Endothelial cell of umbilical vein (primary cell): ENCODE measurements around the gene C6orf132. TPM values are rescaled to one million over a fixed set of nuclear protein-coding genes. Genes with fewer than 3 reads are reported as not detected.

ENCODE experiments used
- BruUV-seq: library from RNA; stranded (reverse); fragments of 400-500 nt; replicated peaks from 2 replicates; lab custom pipeline; 2021; lab: Mats Ljungman, UMichigan
- CTCF ChIA-PET: fragments of 300-600, 350-600 bp; sonication (Branson Sonifier 250); formaldehyde crosslinking; loops from one replicate; lab custom pipeline; 2021; ENCODE audit warnings: antibody characterized with exemption, inconsistent platforms; lab: Charles Lee
- POLR2A ChIA-PET: fragments of 300-600, 350-600 bp; sonication (Branson Sonifier 250); formaldehyde crosslinking; loops from one replicate; lab custom pipeline; 2021; ENCODE audit warnings: antibody characterized with exemption, inconsistent platforms; lab: Charles Lee
- DNase-seq: peaks from one replicate; pipeline ENCODE4 v3.0.0-alpha.2; 2011; ENCODE audit warnings: low read depth, low spot score
- FAIRE-seq: peaks from 2 replicates; lab custom pipeline; 2011; peaks lifted over from hg19 to GRCh38; lab: Jason Lieb, UNC
- H2AFZ ChIP-seq: 2 replicates; pipeline ENCODE4 v1.6.0; 2012; ENCODE audit warnings: low read depth, low read length, control low read depth, inconsistent platforms
- H3K27ac ChIP-seq: 2 replicates; pipeline ENCODE4 v1.5.1; 2011; ENCODE audit warnings: low read depth, mild to moderate bottlenecking, control low read depth, low read length, moderate library complexity; ENCODE audit not compliant: insufficient read depth
- H3K27me3 ChIP-seq, 2 experiments: 2 replicates each; pipeline versions ENCODE4 v1.6.0 to v1.6.1; 2011; ENCODE audit warnings: low read length in 2 of 2, mixed read lengths in 1 of 2; ENCODE audit not compliant: control insufficient read depth in 2 of 2, insufficient read depth in 2 of 2
- H3K36me3 ChIP-seq, 2 experiments: 2 replicates in 1 of 2; 3 replicates in 1 of 2; pipeline ENCODE4 v1.5.1; 2011; ENCODE audit warnings: low read length in 2 of 2, mild to moderate bottlenecking in 1 of 2, moderate library complexity in 1 of 2; ENCODE audit not compliant: control insufficient read depth in 2 of 2, insufficient read depth in 2 of 2; ENCODE audit errors: extremely low read depth in 1 of 2
- H3K4me1 ChIP-seq: 3 replicates; pipeline ENCODE4 v1.5.1; 2011; ENCODE audit warnings: mild to moderate bottlenecking, low read length; ENCODE audit not compliant: control insufficient read depth, insufficient read depth; ENCODE audit errors: extremely low read depth
- H3K4me2 ChIP-seq: 2 replicates; pipeline ENCODE4 v1.6.1; 2011; ENCODE audit warnings: low read length, control low read depth, mixed read lengths; ENCODE audit not compliant: insufficient read depth
- H3K4me3 ChIP-seq, 3 experiments: fragments of 200-600 bp in 1 of 3; sonication (generic), shearing (Covaris generic) in 1 of 3; replicated peaks in 1 of 3; 2 replicates each; pipeline ENCODE4 v1.5.1; 2011 to 2016; ENCODE audit warnings: control low read depth in 3 of 3, low read length in 3 of 3, mild to moderate bottlenecking in 2 of 3, inconsistent platforms in 1 of 3, low read depth in 1 of 3, moderate library complexity in 1 of 3; ENCODE audit not compliant: insufficient read depth in 1 of 3
- H3K79me2 ChIP-seq: 2 replicates; pipeline ENCODE4 v1.6.0; 2012; ENCODE audit warnings: low read length, inconsistent platforms; ENCODE audit not compliant: control insufficient read depth, insufficient read depth
- H3K9ac ChIP-seq: replicated peaks from 2 replicates; pipeline ENCODE3; 2011; ENCODE audit warnings: low read length, control low read depth; ENCODE audit not compliant: insufficient read depth; ENCODE audit errors: extremely low read depth
- H3K9me1 ChIP-seq: replicated peaks from 3 replicates; pipeline ENCODE4 v1.6.0; 2011; ENCODE audit warnings: mild to moderate bottlenecking, low read length; ENCODE audit not compliant: control insufficient read depth, insufficient read depth; ENCODE audit errors: extremely low read depth
- H3K9me3 ChIP-seq: replicated peaks from 2 replicates; pipeline ENCODE4 v1.5.1; 2012; ENCODE audit warnings: low read length, inconsistent platforms; ENCODE audit not compliant: control insufficient read depth, insufficient read depth
- H4K20me1 ChIP-seq: replicated peaks from 2 replicates; pipeline ENCODE3; 2011; ENCODE audit warnings: mild to moderate bottlenecking, low read length; ENCODE audit not compliant: control insufficient read depth, insufficient read depth; ENCODE audit errors: extremely low read depth
- CTCF ChIP-seq, 2 donors: IDR thresholded peaks; 1 replicate in 1 of 2; 2 replicates in 1 of 2; pipeline ENCODE4 v1.5.1; 2011; ENCODE audit warnings: low read length in 2 of 2, mild to moderate bottlenecking in 2 of 2, moderate library complexity in 2 of 2, control low read depth in 1 of 2, inconsistent platforms in 1 of 2, low read depth in 1 of 2; ENCODE audit not compliant: insufficient read depth in 1 of 2; ENCODE audit errors: extremely low read depth in 1 of 2
- EZH2 ChIP-seq: IDR thresholded peaks from 2 replicates; pipeline ENCODE4 v1.6.1; 2012; ENCODE audit warnings: borderline replicate concordance, low read depth, mild to moderate bottlenecking, moderate library complexity, low read length, inconsistent platforms; ENCODE audit not compliant: severe bottlenecking
- FOS ChIP-seq: IDR thresholded peaks from 2 replicates; pipeline ENCODE4 v1.6.1; 2011; ENCODE audit warnings: mild to moderate bottlenecking, low read length, moderate library complexity, borderline replicate concordance; ENCODE audit not compliant: insufficient read depth
- GATA2 ChIP-seq: IDR thresholded peaks from 2 replicates; pipeline ENCODE4 v1.7.0; 2011; ENCODE audit warnings: low read depth, mild to moderate bottlenecking, moderate library complexity, mixed read lengths, low read length; ENCODE audit not compliant: insufficient read length, insufficient read depth
- JUN ChIP-seq: IDR thresholded peaks from 2 replicates; pipeline ENCODE4 v1.6.1; 2011; ENCODE audit warnings: borderline replicate concordance, low read depth; ENCODE audit not compliant: insufficient read length, insufficient read depth
- MYC ChIP-seq: IDR thresholded peaks from one replicate; pipeline ENCODE4 v1.6.1; 2011; ENCODE audit warnings: mild to moderate bottlenecking, low read depth, low read length
- POLR2A ChIP-seq: IDR thresholded peaks from 2 replicates; pipeline ENCODE4 v1.6.1; 2012; ENCODE audit warnings: low read depth, mild to moderate bottlenecking, control low read depth, low read length
- POLR2AphosphoS5 ChIP-seq: IDR thresholded peaks from 2 replicates; pipeline ENCODE4 v1.6.1; 2012; ENCODE audit warnings: low read depth, mild to moderate bottlenecking, control low read depth, low read length, moderate library complexity; ENCODE audit not compliant: insufficient read depth
- dilution Hi-C: fragments of 300-500 bp; cut with MboI; formaldehyde crosslinking; loops from one replicate; pipeline ENCODE4 v1.15.0; 2019; ENCODE audit warnings: low sequenced_read_pairs; ENCODE audit not compliant: extremely low pct_ligation_motif_present
- intact Hi-C: fragments of 100-400 bp; cut with micrococcal nuclease; formaldehyde crosslinking; loops from one replicate; pipeline ENCODE4 v1.10.0; 2022
- polyA plus RNA-seq, 4 experiments: library from polyadenylated mRNA; depleted of rRNA in 3 of 4; stranded (reverse) in 3 of 4; unstranded in 1 of 4; fragments of >200 nt; gene quantifications; 2 replicates each; pipeline versions ENCODE4 v1.2.1 to v1.2.3, GENCODE V29; 2011 to 2012; ENCODE audit warnings: missing spikeins in 1 of 4
- total RNA-seq: library from RNA; stranded (reverse); gene quantifications from 2 replicates; pipeline ENCODE4 v1.2.3, GENCODE V29; 2021

Gene C6orf132
- total and polyA plus RNA-seq, 2 donors (not counting 3 experiments of a cell fraction or from before 2014, with no cell fraction given): 0.15 to 0.71 TPM

DNA sequence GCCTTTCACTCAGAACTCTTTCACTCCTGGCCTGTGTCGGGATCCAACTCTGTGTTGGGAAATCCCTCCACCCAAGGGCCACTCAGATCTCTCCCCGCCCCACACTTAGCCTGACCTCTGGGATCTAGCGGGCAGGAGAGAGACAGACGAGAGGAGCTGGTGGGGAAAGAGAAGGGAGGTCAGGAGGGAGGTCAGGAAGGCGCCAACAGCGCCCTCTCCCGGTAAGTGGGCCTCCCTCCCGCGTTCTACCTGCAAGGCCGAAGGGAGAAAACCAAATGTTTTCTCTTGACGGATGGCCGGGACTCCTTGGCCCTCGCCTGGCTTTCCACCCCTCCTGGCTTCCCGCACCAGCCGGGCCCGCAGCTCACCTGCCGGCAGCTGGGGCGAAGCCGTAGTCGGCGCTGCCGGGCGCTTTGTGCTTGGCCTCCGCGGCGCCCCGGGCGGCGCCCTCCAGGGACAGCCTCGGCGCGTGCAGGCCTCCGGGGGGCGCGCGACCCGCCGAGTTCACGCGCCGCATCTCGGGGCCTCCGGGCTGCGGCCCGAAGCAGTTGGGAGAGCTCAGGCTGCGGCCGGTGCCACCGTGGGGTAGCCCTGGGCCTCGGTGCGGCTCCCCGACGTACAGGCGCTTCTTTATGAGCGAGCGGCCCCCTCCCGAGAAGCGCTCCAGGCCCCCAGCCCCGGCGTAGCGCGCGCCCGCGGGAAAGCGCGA lies 38.2 kb downstream of the C6orf132 start:
- Histone ChIP-seq H3K9ac (peak overlapping the region; percentile 4), H2AFZ (peak overlapping the region; percentile 89), H3K27me3 (no peaks in the 10 kb centered on the region), H3K9me3 (no peaks in the 10 kb centered on the region), H3K27ac (no peak overlapping the region), H3K4me1 (peaks cover 5% of the 10 kb centered on the region), H3K4me3 (peak overlapping the region in 2 of 3 experiments; percentile 11 to 25), H3K9me1 (no peaks in the 10 kb centered on the region), H3K79me2 (no peaks in the 10 kb centered on the region), H4K20me1 (no peaks in the 10 kb centered on the region), H3K4me2 (peak overlapping the region; percentile 69), H3K36me3 (no peaks in the 10 kb centered on the region)
- peak; percentile 82 for FAIRE-seq
- dilution Hi-C loops: no loop called here
- intact Hi-C loops: loop anchor here (1.0 kb wide), 1 partner anchor 29 kb away; no protein-coding TSS in a partner anchor
- no TSS peak for BruUV-seq
- ChIA-PET POLR2A (interaction anchor here (0.6 kb wide), 1 partner anchor 26 kb away, joined by 3 read pairs; no protein-coding TSS in a partner anchor), CTCF (interaction anchor here (0.8 to 3.3 kb wide), 31 partner anchors 8 to 443 kb away, joined by 3 to 35 read pairs (median 5); partner anchors contain the start of genes C6orf132 and FRS3)
- peak; percentile 64 for DNase-seq
- TF ChIP-seq CTCF (IDR thresholded peaks at IDR 0.05; ENCODE audit: extremely low read depth in 1 of 2, insufficient read depth in 1 of 2, low read depth in 1 of 2, low read length in 2 of 2) (peak; percentile 86 to 87), FOS (no peak), POLR2AphosphoS5 (peak; percentile 24)

DNA sequence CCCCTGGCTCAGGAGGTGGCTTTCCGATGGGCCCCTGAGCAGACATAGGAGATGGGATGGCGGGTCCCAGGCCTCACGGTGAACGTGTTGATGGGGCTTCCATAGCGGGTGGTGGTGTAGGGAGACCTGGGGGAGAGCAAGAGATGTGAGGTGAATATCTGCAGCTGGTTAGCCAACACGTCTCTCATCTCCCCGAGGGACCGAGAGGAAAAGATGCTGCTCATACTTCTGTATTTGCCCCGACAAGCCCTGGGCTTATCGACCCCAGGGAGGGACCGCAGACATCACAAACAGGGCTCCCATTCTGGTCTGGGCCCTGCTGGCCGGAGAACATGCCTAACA lies 38.7 kb downstream of the C6orf132 start:
- POLR2A ChIA-PET: no interaction called here

More for the DNA sequence above, 38.7 kb downstream of the C6orf132 start:
- peaks cover 5% of the 10 kb centered on the region for H3K4me1 ChIP-seq
- peak overlapping the region; percentile 69 for H3K4me2 ChIP-seq
- intact Hi-C loops (loop anchor here (1.0 kb wide), 1 partner anchor 28 kb away; no protein-coding TSS in a partner anchor), dilution Hi-C loops (no loop called here)
- no TSS peak for BruUV-seq
- TF ChIP-seq GATA2: no peak
- TF ChIP-seq POLR2AphosphoS5: no peak
- TF ChIP-seq FOS: no peak
- no peak for TF ChIP-seq JUN
- no peak for TF ChIP-seq POLR2A
- no peak for TF ChIP-seq MYC
- TF ChIP-seq EZH2: no peak
- DNase-seq (no peak), FAIRE-seq (no peak)
- no peaks in the 10 kb centered on the region for H4K20me1 ChIP-seq
- peak overlapping the region; percentile 89 for H2AFZ ChIP-seq
- no peak overlapping the region for H3K27ac ChIP-seq
- H3K9me3 ChIP-seq: no peaks in the 10 kb centered on the region
- CTCF ChIA-PET: interaction anchor here (0.9 to 3.3 kb wide), 23 partner anchors 8 to 324 kb away, joined by 3 to 35 read pairs (median 8); partner anchors contain the start of genes C6orf132 and FRS3
- no peaks in the 10 kb centered on the region for H3K27me3 ChIP-seq
- H3K4me3 ChIP-seq: no peak overlapping the region
- no peak overlapping the region for H3K9ac ChIP-seq
- no peaks in the 10 kb centered on the region for H3K79me2 ChIP-seq
- H3K36me3 ChIP-seq: no peaks in the 10 kb centered on the region
- no peaks in the 10 kb centered on the region for H3K9me1 ChIP-seq
